GM12864 (cell line): ENCODE results near the gene ATG5.

Experiments used
- DNase-seq: peaks from one replicate; pipeline ENCODE4 v3.0.0-alpha.2; 2011; ENCODE audit warnings: low read depth
- H3K4me3 ChIP-seq: 2 replicates; pipeline ENCODE4 v1.5.1; 2011; ENCODE audit warnings: mild to moderate bottlenecking, low read depth, low read length, control low read depth
- TF ChIP-seq, protein P1 (sequence below): IDR thresholded peaks from 2 replicates; pipeline ENCODE4 v1.5.1; 2011; ENCODE audit warnings: low read depth, mild to moderate bottlenecking, moderate library complexity, low read length, control low read depth, inconsistent platforms; ENCODE audit errors: missing control alignments

The ATG5 gene

DNA sequence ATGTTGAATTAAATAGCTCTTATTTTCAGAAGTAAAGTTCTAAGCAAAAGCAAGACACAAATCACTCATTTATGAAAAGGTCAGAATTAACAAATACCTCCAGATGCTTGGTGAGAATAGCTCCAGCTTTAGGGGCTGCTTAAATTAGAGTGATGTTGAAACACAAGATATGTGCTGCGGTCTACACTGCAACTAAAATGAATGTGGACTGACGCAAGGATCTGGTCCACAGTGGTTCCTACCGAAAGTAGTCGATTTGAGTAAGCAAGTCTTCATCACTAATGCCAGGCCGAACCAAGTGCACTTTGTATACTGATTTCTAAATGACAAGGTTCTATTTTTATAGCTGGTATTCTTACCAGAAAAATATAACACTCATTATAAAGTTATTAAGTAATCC lies 143.1 kb downstream of the ATG5 start:
- peak; percentile 97 for DNase-seq
- no peak overlapping the region for H3K4me3 ChIP-seq
- TF ChIP-seq, protein P1, sequence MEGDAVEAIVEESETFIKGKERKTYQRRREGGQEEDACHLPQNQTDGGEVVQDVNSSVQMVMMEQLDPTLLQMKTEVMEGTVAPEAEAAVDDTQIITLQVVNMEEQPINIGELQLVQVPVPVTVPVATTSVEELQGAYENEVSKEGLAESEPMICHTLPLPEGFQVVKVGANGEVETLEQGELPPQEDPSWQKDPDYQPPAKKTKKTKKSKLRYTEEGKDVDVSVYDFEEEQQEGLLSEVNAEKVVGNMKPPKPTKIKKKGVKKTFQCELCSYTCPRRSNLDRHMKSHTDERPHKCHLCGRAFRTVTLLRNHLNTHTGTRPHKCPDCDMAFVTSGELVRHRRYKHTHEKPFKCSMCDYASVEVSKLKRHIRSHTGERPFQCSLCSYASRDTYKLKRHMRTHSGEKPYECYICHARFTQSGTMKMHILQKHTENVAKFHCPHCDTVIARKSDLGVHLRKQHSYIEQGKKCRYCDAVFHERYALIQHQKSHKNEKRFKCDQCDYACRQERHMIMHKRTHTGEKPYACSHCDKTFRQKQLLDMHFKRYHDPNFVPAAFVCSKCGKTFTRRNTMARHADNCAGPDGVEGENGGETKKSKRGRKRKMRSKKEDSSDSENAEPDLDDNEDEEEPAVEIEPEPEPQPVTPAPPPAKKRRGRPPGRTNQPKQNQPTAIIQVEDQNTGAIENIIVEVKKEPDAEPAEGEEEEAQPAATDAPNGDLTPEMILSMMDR: no peak

DNA sequence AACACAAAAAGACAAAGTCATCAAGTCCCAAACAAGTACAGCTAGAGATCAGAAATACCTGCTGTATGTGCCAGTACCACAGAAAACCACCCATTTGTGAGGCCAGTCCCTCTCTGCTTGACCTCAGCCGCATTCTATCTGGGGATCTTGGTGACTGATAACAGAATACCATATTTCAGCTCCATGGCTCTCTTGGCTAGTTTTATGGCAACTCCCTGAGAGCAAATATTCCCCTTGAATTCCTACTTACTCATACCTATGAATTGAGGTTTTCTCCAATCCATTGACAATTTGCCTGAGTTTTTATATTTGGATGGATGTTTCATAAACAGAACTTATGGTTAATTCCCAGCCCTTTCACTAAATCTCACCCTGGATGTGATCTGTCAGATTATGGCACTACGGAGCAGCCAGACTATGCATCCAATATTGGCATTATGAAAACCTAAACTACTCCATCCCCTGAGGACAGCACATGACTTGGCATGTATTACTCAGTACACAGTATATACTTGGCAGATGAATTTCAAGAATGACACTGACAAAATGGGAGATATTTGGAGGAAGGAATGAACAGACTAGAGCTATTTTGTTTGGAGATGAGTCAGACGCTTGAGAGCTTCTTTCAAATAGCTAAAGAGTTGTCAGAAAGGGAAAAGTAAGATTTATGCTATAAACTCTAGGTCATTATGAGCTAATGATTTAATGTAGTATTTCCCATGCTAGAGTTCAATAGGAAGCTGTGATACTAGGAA lies 143.7 kb downstream of the ATG5 start:
- no peak for DNase-seq
- TF ChIP-seq, protein P1: no peak
- H3K4me3 ChIP-seq: no peak overlapping the region

DNA sequence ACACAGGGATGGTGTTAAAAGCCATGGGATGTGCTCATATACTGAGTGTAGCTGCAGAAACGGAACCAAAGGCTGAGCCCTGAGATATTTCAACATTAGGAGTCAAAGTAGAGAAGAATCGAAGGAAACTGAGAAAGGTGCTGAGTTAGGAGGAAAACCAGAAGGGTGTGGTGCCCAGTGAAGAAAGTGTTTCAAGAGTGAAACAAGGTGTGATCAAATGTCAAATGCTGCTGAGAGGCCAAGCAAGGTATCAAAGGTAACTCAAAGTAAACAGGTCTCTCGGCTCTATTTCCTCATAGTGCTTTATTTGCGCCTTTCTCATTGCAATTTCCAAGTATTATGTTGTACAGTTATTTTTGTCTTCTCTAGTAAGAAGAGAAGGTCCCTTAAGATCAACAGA lies 145.4 kb downstream of the ATG5 start:
- H3K4me3 ChIP-seq: no peak overlapping the region
- DNase-seq: no peak
- TF ChIP-seq, protein P1: no peak

DNA sequence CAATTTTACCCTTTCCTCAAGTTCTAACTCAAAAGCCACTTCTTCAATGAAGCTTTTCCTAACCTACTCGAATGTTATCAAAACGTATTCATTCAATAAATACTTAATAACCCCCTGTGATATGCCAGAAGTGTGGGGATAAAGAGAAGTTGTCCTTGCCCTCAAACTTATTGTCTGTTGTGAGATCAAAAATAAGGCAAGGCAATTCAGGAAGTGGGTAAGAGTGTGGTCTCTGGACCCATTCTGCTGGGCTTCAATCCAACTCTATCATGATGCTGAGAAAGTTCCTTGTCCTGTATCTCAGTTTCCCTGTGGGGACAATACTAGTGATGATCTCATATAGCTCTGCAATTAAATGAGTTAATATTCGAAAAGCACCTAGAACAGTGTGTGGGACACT lies 146.7 kb downstream of the ATG5 start:
- no peak for DNase-seq
- H3K4me3 ChIP-seq: no peak overlapping the region
- TF ChIP-seq, protein P1: no peak

DNA sequence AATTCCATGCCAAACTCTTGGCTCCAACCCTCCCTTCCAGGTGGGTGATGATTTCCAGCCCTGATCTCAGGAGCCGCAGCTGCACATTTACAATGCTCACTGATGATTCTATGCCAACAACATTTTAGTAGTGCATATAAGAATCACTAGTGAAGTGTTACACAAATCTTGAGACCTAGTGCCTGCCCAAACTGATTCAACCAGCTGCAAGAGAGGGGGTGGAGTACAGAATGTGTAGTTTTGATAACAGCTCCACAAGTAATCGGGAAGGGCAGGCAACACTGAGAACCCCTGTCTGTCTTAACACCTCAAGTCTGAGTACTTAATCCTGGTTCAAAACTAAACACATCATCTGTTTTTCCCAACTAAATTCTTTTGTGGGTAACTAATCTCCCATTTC lies 147.8 kb downstream of the ATG5 start:
- H3K4me3 ChIP-seq: no peak overlapping the region
- TF ChIP-seq, protein P1: no peak
- DNase-seq: no peak

DNA sequence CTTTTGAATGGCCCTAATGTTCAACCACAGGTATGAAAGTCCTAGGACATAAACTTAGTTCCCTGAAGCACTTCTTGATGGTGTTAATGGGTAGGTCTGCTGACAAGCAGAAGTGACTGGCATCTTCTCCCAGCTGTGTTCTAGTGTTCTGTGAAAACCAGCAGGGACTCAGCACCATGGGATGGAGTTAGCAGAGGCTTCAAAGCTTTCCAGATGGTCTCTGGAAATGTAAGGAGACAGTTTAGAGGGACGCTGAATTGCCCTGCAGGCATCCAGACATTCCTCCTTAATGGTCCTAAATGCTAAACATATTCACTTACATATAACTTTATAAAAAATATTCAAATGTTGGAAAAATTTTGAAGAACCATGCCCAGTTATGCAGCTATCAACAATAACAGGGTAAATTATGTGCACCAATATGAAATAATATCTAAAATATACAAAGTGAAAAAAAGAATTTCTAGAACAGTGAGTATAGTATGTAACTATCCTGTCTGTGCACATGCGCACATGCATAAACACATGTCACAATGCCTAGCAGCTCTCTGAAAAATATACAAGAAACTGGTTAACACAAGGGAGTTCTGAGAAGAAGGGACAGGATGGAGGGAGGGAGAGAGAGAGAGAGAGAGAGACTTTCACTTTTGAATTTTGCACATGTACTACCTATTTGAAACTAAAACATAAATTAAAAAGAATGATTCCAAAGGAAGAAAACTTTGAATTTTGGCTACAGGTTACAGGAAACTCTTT lies 152.3 kb downstream of the ATG5 start:
- DNase-seq: no peak
- H3K4me3 ChIP-seq: no peak overlapping the region
- TF ChIP-seq, protein P1: no peak
